Heart right ventricle (tissue), 16 donors: ENCODE data around the gene IFI30. TPM values are rescaled to one million over a fixed set of nuclear protein-coding genes. Genes with fewer than 3 reads are reported as not detected.

Source experiments
- ATAC-seq, 8 donors: fragments of 200-7000 bp; cut with Tn5 transposase; one replicate each; pipeline ENCODE4 v1.9.1; 2020; ENCODE audit warnings: mild to moderate bottlenecking in 8 of 8, moderate library complexity in 8 of 8, moderate number of reproducible peaks in 1 of 8
- DNase-seq, 2 donors: peaks; one replicate each; pipeline ENCODE4 v3.0.0-alpha.2; 2020
- H3K27ac ChIP-seq, 10 donors: fragments of 200-600 bp; sonication (generic) in 2 of 10; one replicate each; pipeline versions ENCODE4 v1.5.0 to v1.8.0; 2020 to 2022; ENCODE audit warnings: mild to moderate bottlenecking in 3 of 10
- H3K27me3 ChIP-seq, 7 donors: fragments of 200-600 bp; one replicate each; pipeline ENCODE4 v1.8.0; 2021 to 2022; ENCODE audit warnings: mild to moderate bottlenecking in 2 of 7
- H3K36me3 ChIP-seq, 9 donors: fragments of 200-600 bp; sonication (generic) in 1 of 9; one replicate each; pipeline versions ENCODE4 v1.5.0 to v1.8.0; 2020 to 2022; ENCODE audit warnings: mild to moderate bottlenecking in 2 of 9
- H3K4me1 ChIP-seq, 9 donors: fragments of 200-600 bp; sonication (generic) in 1 of 9; one replicate each; pipeline versions ENCODE4 v1.5.0 to v1.8.0; 2020 to 2022; ENCODE audit warnings: mild to moderate bottlenecking in 4 of 9
- H3K4me3 ChIP-seq, 10 donors: fragments of 200-600 bp; sonication (generic) in 2 of 10; one replicate each; pipeline versions ENCODE4 v1.5.0 to v1.8.0; 2020 to 2022; ENCODE audit warnings: mild to moderate bottlenecking in 7 of 10, moderate library complexity in 2 of 10
- H3K9me3 ChIP-seq, 11 donors: fragments of 200-600 bp in 10 of 11; sonication (generic) in 2 of 11; one replicate each; pipeline versions ENCODE4 v1.5.0 to v1.8.0; 2013 to 2022; ENCODE audit warnings: mild to moderate bottlenecking in 2 of 11, control low read depth in 1 of 11, moderate library complexity in 1 of 11
- WGBS, 2 donors: extraction: QIAGEN DNeasy Blood & Tissue Kit; methylation state at CpG; one replicate each; pipeline ENCODE4 v1.1.7; 2013; ENCODE audit warnings: inconsistent platforms in 1 of 2; 5-methylcytosine and 5-hydroxymethylcytosine counted together
- intact Hi-C, 10 donors: fragments of 100-400 bp; cut with DNase I; formaldehyde crosslinking; loops; one replicate each; pipeline versions ENCODE4 v1.11.1 to v1.14.2; 2022
- polyA plus RNA-seq, 2 donors: library from polyadenylated mRNA; stranded (reverse); fragments of 200-250 nt; gene quantifications; one replicate each; pipeline ENCODE4 v1.2.3, GENCODE V29; 2013
- total RNA-seq, 10 donors: library from RNA; stranded (reverse); fragmentation: NEBNext Ultra II Directional in 3 of 10; extraction: Animal tissue kit (Norgen Biotek cat#: 25700) in 3 of 10; gene quantifications; one replicate each; pipeline versions ENCODE4 v1.2.1 to v1.2.4, GENCODE V29; 2021 to 2023
- TF ChIP-seq, protein P1 (sequence below), 9 donors: fragments of 200-600 bp; sonication (generic) in 2 of 9; IDR thresholded peaks; one replicate each; pipeline versions ENCODE4 v1.5.0 to v1.8.0; 2021 to 2022; ENCODE audit warnings: antibody characterized with exemption in 9 of 9, mild to moderate bottlenecking in 5 of 9, moderate library complexity in 1 of 9
- donor health status: Arrhythmogenic right ventricular cardiomyopathy.
- donor health status: ischemic (EF 13 %, LVEDD 7.1; RV severe dilation, severe dysfunction).
- donor health status: healthy with polysubstance abuse.
- donor health status: DM: no; HTN: yes; CAD: no.
- donor health status: DM: no; HTN: no; CAD: no.
- donor health status: ischemic (EF 25% LVEDD 6.9; RV normal size, moderate dysfunction).
- donor health status: ischemic (EF 25% LVEDD 5.7; RV mildly dilated, moderate dysfunction).
- donor health status: healthy.
- donor health status: DM: yes; HTN: yes; CAD: no.
- donor health status: Ischemic cardiomyopathy.
- donor health status: ischemic (EF 35%, LVEDD 5.7; RV mildly dilated, moderate dysfunction).
- donor health status: nonischemic (EF 11% LVEDD 7.7; RV severe dilation, severe dysfunction).
- donor health status: DM: yes; HTN: yes; CAD: no.
- donor health status: PGD.
- donor health status: ischemic (EF 29% LVEDD 5.4; RV normal size, mild dysfunction).
- donor health status: nonischemic (EF 23%, LVEDD 6.1; RV moderate dilation, normal function).

The IFI30 gene
- total and polyA plus RNA-seq, 12 donors, result 6.5 to 241 (median 11.9) TPM

- H3K36me3 ChIP-seq, result peaks cover 0 to 91% (median 37%) of the 10 kb centered on the region in 9 donors
- H3K9me3 ChIP-seq, result no peaks in the 10 kb centered on the region
- DNase-seq (no peak), ATAC-seq (no peak)
- WGBS, 2 donors, result 97% methylated on average over 28 of the region's 28 CpGs
- H3K27me3 ChIP-seq, result no peaks in the 10 kb centered on the region
- intact Hi-C loops, result no loop called here
- TF ChIP-seq, protein P1, sequence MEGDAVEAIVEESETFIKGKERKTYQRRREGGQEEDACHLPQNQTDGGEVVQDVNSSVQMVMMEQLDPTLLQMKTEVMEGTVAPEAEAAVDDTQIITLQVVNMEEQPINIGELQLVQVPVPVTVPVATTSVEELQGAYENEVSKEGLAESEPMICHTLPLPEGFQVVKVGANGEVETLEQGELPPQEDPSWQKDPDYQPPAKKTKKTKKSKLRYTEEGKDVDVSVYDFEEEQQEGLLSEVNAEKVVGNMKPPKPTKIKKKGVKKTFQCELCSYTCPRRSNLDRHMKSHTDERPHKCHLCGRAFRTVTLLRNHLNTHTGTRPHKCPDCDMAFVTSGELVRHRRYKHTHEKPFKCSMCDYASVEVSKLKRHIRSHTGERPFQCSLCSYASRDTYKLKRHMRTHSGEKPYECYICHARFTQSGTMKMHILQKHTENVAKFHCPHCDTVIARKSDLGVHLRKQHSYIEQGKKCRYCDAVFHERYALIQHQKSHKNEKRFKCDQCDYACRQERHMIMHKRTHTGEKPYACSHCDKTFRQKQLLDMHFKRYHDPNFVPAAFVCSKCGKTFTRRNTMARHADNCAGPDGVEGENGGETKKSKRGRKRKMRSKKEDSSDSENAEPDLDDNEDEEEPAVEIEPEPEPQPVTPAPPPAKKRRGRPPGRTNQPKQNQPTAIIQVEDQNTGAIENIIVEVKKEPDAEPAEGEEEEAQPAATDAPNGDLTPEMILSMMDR (IDR thresholded peaks at IDR 0.05), result no peak
- no peak overlapping the region for H3K4me3 ChIP-seq
- H3K4me1 ChIP-seq, result no peaks in the 10 kb centered on the region
- no peak overlapping the region for H3K27ac ChIP-seq
Observed at GRCh38 chr19:18144906-18145305, 28.7 kb upstream of the IFI30 start.

DNA sequence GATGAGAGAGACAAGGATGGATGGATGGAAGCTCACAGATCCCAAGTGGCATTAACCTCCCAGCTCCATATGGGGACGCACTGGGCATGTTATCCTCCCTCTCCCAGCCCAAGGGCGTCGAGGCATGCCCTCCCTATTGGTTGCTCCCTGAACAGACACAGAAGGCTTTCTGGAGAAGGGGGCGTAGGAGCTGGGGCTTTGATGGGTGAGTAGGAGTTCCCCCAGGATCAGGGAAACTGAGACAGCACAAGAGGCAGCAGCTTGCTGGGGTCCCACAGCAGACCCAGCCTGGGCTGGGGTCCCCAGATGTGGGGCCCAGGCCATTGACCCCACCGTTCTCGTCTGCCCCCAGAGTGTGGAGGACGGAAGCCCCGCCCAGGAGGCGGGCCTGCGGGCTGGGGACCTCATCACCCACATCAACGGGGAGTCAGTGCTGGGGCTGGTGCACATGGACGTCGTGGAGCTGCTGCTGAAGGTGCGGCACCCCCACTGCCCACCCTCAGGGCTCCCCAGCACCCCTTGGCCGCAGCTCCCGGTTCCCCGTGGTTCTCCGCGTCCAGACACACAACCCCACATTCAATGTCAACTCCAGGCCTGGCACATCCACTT, 28.1 kb upstream of the IFI30 start:
- no peak for ATAC-seq
- no peak overlapping the region for H3K4me3 ChIP-seq
- no peak overlapping the region for H3K27ac ChIP-seq
- H3K4me1 ChIP-seq, result no peaks in the 10 kb centered on the region
- intact Hi-C loops, result no loop called here
- H3K27me3 ChIP-seq, result no peaks in the 10 kb centered on the region
- peaks cover 0 to 90% (median 35%) of the 10 kb centered on the region in 9 donors for H3K36me3 ChIP-seq
- DNase-seq, result no peak
- 95 to 96% methylated on average over 19 of the region's 19 CpGs for WGBS, 2 donors
- TF ChIP-seq, protein P1 (IDR thresholded peaks at IDR 0.05), result no peak
- H3K9me3 ChIP-seq, result no peaks in the 10 kb centered on the region

GRCh38 chr19:18147396-18147795, 26.2 kb upstream of the IFI30 start:
- 92 to 93% methylated on average over 13 of the region's 13 CpGs for WGBS, 2 donors
- intact Hi-C loops, result no loop called here
- Histone ChIP-seq H3K27me3 (no peaks in the 10 kb centered on the region), H3K4me3 (no peak overlapping the region), H3K27ac (no peak overlapping the region), H3K36me3 (peaks cover 0 to 71% (median 24%) of the 10 kb centered on the region in 9 donors), H3K4me1 (peaks cover 0 to 11% (median 7%) of the 10 kb centered on the region in 9 donors), H3K9me3 (no peaks in the 10 kb centered on the region)
- ATAC-seq (no peak), DNase-seq (no peak)
- TF ChIP-seq, protein P1 (IDR thresholded peaks at IDR 0.05), result no peak

- TF ChIP-seq, protein P1 (IDR thresholded peaks at IDR 0.05), result no peak
- no peak overlapping the region for H3K4me3 ChIP-seq
- WGBS, 2 donors, result 88 to 90% methylated on average over 15 to 16 of the region's 16 CpGs
- no peaks in the 10 kb centered on the region for H3K9me3 ChIP-seq
- H3K27me3 ChIP-seq, result no peaks in the 10 kb centered on the region
- H3K27ac ChIP-seq, result no peak overlapping the region
- peaks cover 0 to 49% (median 14%) of the 10 kb centered on the region in 9 donors for H3K36me3 ChIP-seq
- peaks cover 6 to 24% (median 19%) of the 10 kb centered on the region in 9 donors for H3K4me1 ChIP-seq
- intact Hi-C loops, result no loop called here
- ATAC-seq, result no peak
- DNase-seq, result no peak
Observed at GRCh38 chr19:18149596-18149975, 24.0 kb upstream of the IFI30 start.
